NOMO-1 treated with dmso at 0.1 percent for 144 hours (cell line): ENCODE data around the gene MYO1E.
"Not testable (repeated sequence)": the region's sequence is repeated elsewhere in the genome, so short reads cannot be mapped to it uniquely, and the experiment has no call there.

Experiments used
- DNase-seq: peaks from one replicate; lab custom pipeline; 2025; ENCODE audit not compliant: unreplicated experiment; lab: John Stamatoyannopoulos, UW

The MYO1E gene

GRCh38 chr15:59372352-59373211 lies at the start of gene MYO1E:
MYO1E (minus strand) TSS chr15:59372871; CDS start chr15:59372500, 371 bp downstream.
- peak; percentile 50 for DNase-seq

- no peak for DNase-seq
These were observed 48.4 kb upstream of the MYO1E start for GRCh38 chr15:59420986-59421618.

- no peak for DNase-seq
These were observed 47.4 kb upstream of the MYO1E start for GRCh38 chr15:59420108-59420507.

- DNase-seq = no peak
These were observed 46.5 kb upstream of the MYO1E start for GRCh38 chr15:59419170-59419569.

GRCh38 chr15:59416816-59417215 lies 44.1 kb upstream of the MYO1E start:
- DNase-seq = no peak

GRCh38 chr15:59413577-59413976 lies 40.9 kb upstream of the MYO1E start:
- no peak for DNase-seq

GRCh38 chr15:59410391-59410896 lies 37.8 kb upstream of the MYO1E start:
- DNase-seq = no peak

GRCh38 chr15:59407946-59408345 lies 35.3 kb upstream of the MYO1E start:
- DNase-seq = no peak

- peak; percentile 82 for DNase-seq
These were observed 33.8 kb upstream of the MYO1E start for GRCh38 chr15:59406446-59406845.

- DNase-seq = no peak
These were observed 32.4 kb upstream of the MYO1E start for GRCh38 chr15:59405079-59405478.

GRCh38 chr15:59401824-59402569 lies 29.3 kb upstream of the MYO1E start:
- DNase-seq = no peak

- not testable (repeated sequence) for DNase-seq
These were observed 28.6 kb upstream of the MYO1E start for GRCh38 chr15:59401051-59401823.

GRCh38 chr15:59400103-59400813 lies 27.6 kb upstream of the MYO1E start:
- no peak for DNase-seq

GRCh38 chr15:59399465-59400102 lies 26.9 kb upstream of the MYO1E start:
- peak; percentile 93 for DNase-seq

- no peak for DNase-seq
These were observed 25.5 kb upstream of the MYO1E start for GRCh38 chr15:59398220-59398619.

GRCh38 chr15:59396679-59397078 lies 24.0 kb upstream of the MYO1E start:
- no peak for DNase-seq

- DNase-seq = no peak
These were observed 23.5 kb upstream of the MYO1E start for GRCh38 chr15:59396211-59396610.

- DNase-seq = no peak
These were observed 21.5 kb upstream of the MYO1E start for GRCh38 chr15:59394166-59394661.

GRCh38 chr15:59392299-59392698 lies 19.6 kb upstream of the MYO1E start:
- no peak for DNase-seq
